GM21447 (cell line): ENCODE results near the gene UBL5.
"Not testable (repeated sequence)": the region's sequence is repeated elsewhere in the genome, so short reads cannot be mapped to it uniquely, and the experiment has no call there.

Source experiments
- ATAC-seq: cut with Tn5 transposase; IDR thresholded peaks from one replicate; pipeline ENCODE4 v1.9.1; 2021; ENCODE audit not compliant: unreplicated experiment

Gene UBL5

DNA sequence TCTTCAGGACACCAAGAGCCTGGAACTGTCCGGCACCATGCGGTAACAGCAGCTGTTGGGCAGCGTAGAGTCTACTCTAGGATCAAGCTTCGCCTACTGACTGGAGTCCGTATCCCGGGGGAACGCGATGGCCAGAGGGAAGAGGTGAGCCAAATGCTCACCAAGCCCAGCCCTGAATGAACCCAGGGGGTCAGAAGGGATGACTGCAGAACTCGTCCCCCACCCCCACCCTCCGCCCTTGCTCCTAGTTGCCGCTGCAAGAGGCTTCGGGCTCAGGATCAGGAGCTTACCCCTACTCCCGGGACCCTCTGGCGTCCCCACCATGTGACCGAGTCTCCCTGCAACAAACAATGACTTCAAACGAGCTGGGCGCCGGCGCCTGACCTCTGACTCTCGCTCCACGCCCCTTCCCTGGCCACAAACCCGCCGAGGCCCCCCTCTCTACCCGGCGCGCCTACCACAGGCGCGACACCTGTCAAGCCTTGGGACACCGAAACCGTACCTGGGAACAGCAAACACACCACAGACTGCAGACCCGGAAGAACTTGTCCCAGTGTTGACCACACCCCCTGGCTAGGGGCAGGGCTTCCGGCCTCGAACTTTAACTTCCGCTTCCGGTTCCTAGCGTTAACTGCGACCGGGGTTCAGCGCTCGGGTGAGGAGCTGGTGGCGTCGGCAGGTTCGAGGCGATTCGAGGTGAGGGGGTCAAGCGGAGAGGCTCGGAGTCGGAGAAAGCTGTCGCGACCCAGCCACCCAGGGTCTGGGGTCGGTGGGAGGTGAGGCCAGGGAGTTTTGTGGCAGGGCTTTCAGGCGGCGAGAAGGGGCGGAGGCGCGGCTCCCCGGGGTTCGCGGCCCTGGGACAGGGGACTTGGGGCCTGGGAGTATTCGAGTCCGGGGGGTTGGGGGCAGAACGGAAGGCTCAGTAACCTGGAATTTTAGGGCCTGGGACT lies at the start of gene UBL5:
UBL5 (plus strand) TSS at position 630 of the 950 bp plus-strand sequence. CDS start 420 bp downstream, outside the sequence.
- ATAC-seq, result peak; percentile 88

DNA sequence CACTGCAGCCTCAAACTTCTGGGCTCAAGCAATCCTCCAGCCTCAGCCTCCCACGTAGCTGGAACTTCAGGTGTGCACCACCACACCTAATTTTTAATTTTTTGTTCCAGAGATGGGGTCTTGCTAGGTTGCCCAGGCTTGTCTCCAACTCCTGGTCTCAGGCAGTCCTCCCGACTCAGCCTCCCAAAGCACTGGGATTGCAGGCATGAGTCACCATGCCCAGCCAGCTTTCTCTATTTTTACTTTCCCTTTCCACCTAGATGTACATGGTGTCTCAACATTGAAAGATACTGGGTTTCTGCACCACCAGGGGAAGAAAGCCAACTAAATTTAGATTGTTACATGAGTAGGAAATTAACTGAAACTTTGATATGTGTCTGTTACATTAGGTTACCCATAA lies 45.4 kb upstream of the UBL5 start:
- ATAC-seq, result no peak

DNA sequence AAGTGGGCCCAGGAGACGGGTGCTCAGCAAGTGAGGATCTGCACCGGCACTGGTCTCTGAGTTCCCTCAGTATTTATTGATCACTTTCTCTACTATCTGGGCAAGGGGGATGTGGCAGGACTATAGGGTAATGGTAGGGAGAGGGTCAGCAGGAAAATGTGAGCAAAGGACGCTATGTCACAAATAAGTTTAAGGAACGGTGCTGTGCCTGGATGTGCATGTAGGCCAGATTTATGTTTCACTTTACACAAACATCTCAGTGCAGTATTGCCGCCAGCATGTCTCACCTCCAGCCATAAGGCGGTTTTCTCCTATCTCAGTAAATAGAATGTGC lies 43.6 kb upstream of the UBL5 start:
- ATAC-seq, result not testable (repeated sequence)

DNA sequence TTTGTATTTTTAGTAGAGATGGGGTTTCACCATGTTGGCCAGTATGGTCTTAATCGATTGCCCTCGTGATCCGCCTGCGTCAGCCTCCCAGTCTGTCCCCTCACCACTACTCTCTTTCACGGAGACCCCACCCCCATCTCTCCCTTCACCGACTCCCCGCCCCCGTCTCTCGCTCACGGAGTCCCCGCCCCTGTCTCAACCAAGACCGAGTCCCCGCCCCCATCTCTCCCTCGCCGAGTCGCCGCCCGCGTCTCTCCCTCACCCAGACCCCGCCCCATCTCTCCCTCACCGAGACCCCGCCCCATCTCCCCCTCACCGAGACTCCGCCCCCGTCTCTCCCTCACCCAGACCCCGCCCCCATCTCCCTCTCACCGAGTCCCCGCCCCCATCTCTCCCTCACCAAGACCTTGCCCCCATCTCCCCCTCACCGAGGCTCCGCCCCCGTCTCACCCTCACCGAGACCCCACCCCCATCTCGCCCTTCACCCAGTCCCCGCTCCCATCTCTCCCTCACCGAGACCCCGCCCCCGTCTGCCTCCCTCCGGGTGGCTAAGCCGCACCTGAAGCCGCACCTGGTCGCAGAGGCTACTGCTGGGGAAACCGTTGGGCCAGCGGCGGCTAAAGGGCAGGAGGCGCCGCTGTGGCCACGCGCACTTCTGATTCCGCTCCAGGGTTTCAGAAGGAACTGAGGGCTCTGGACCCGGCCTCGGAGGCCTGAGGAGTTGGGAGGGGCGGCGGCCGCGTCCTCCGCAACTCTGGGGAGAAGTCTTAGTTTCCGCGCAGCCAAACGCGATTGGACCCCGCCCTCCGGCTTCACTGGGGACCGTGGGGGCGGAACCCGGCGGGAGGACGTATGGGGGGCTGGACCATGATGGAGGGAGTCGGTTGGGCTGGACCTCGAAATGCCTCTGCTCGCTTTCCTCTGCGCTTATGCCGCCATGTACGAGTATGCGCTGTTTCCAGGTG lies 42.1 kb upstream of the UBL5 start:
- ATAC-seq, result peak; percentile 67

DNA sequence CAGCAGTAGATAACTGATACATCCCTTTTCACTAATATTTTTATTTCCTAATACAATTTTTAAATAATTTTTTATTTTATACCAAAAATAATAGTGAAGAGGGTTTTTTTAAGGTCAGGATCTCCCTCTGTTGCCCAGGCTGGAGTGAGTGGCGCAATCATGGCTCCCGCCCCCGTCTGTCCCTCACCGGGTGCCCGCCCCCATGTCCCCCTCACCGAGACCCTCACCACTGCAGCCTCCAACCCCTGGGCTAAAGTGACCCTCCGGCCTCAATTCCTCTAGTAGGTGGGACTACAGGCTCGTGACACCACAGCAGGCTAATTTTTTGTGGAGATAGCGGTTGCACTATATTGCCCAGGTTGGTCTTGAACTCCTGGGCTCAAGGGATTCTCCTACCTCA lies 41.4 kb upstream of the UBL5 start:
- no peak for ATAC-seq

DNA sequence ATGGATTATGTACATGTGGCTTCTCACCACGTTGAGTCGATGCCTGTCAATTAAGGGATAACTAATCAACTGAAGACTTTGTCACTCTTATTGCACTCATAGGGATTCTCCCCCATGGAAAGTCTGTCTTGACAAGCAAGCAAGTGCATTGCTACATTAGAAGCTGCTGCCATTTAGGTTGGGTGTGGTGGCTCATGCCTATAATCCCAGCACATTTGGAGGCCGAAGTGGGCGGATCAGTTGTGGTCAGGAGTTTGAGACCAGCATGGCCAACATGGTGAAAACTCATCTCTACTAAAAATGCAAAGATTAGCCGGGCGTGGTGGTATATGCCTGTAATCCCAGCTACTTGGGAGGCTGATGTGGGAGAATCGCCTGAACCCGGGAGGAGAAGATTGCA lies 40.9 kb upstream of the UBL5 start:
- ATAC-seq, result no peak

DNA sequence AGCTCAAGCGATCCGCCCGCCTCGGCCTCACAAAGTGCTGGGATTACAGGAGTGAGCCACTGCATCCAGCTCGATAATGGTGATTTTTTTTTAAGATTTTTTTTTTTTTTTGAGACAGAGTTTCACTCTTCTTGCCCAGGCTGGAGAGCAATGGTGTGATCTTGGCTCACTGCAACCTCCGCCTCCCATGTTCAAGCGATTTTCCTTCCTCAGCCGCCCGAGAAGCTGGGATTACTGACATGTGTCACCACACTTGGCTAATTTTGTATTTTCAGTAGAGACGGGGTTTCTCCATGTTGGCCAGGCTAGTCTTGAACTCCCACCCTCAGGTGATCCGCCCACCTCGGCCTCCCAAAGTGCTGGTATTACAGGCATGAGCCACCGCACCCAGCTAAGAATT lies 39.1 kb upstream of the UBL5 start:
- not testable (repeated sequence) for ATAC-seq

DNA sequence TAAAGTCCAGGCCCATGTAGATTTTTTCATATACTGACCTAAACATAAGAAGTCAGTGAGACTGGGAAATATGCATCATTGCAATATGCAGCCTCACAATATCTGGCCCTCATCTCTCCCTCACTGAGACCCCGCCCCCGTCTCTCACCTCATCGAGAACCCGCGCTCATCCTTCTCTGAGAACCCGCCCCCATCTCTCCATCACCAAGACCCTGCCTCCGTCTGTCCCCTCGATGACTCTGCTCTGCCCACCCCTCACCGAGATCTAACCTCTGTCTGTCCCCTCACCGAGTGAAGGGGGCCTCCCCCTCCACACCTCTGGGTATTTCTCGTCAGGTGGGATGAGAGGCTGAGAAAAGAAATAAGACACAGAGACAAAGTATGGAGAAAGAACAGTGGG lies 38.7 kb upstream of the UBL5 start:
- no peak for ATAC-seq

DNA sequence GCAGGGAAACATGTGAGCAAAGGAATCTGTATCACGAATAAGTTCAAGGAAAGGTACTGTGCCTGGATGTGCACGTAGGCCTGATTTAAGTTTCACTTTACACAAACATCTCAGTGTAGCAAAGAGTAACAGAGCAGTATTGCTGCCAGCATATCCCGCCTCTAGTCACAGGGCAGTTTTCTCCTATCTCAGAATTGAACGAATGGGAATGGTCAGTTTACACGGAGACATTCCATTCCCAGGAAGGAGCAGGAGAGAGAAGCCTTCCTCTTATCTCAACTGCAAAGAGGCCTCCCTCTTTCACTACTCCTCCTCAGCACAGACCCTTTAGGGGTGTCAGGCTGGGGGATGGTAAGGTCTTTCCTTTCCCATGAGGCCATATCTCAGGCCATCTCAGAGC lies 38.1 kb upstream of the UBL5 start:
- ATAC-seq, result not testable (repeated sequence)

DNA sequence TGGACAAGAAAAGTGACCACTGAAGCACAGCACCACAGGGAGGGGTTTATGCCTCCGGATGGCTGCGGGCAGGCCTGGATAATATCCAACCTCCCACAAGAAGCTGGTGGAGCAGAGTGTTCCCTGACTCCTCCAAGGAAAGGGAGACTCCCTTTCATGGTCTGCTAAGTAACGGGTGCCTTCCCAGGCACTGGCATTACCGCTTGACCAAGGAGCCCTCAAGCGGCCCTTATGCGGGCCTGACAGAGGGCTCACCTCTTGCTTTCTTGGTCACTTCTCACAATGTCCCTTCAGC lies 36.7 kb upstream of the UBL5 start:
- ATAC-seq, result not testable (repeated sequence)

DNA sequence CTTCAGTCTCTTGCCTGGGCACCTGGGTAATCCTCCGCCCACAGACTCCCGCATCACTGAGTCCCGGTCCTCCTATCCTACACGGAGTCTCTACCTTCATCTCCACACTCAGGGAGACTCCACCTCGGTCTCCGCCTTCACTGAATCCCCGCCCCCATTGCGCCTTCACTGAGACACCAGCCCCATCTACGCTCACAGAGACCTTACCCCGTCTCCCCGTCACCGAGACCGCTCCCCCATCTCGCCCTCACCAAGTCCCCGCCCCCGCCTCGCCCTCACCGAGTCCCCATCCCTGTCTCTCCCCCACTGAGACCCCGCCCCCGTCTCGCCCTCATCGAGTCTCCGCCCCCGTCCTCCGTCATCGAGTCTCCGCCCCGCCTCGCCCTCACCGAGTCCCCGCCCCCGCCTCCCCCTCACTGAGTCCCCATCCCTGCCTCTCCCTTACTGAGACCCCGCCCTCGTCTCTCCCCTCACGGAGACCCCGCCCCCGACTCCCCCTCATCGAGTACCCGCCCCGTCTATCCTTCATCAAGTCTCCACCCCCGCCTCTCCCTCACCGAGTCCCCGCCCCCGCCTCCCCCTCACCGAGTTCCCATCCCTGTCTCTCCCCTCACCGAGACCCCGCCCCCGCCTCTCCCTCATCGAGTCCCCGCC lies 36.0 kb upstream of the UBL5 start:
- peak; percentile 45 for ATAC-seq

DNA sequence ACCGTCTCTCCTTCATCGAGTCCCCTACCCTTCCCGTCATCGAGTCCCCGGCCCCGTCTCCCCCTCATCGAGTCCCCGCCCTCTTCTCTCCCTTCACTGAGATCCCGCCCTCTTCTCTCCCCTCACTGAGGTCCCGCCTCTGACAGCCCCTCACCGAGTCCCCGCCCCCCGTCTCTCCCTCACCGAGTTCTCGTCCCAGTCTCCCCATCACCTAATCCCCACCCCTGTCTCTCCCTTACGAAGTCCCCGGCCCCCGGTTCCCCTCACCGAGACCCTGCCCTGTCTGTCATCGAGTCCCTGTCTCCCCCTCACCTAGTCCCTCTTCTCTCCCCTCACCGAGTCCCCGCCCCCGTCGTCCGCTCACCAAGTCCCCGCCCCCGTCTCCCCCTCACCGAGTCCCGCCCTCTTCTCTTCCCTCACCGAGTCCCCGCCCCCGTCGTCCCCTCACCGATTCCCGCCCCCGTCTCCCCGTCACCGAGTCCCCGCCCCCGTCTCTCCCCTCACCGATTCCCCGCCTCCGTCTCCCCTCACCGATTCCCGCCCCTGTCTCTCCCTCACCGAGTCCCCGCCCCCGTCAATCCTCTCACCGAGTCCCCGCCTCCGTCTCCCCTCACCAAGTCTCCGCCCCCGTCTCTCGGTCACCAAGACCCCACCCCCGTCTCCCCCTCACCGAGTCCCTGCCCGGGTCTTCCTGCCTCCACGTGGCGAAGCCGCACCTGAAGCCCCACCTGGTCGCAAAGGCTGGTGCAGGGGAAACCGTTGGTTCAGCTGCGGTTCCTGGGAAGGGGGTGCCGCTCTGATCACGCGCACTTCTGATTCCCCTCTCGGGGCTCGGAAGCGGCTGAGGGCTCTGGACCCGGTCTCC lies 35.3 kb upstream of the UBL5 start:
- no peak for ATAC-seq

DNA sequence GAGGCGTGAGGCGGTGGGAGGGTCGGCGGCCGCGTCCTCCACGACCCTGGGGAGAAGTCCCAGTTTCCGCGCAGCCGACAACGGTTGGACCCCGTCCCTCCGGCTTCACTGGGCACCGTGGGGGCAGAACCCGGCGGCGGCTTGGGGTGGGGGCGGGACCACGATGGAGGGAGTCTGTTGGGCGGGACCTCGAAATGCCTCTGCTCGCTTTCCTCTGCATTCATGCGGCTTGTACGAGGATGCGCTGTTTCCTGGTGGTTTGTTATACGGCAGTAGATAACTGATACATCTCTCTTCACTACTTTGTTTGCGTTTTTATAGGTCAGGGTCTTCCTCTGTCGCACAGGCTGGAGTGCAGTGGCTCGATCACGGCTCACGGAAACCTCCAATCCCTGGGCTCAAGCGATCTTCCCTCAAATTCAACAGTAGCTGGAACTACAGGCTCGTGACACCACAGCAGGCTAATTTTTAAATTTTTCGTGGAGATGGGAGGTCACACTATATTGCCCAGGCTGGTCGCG lies 34.6 kb upstream of the UBL5 start:
- ATAC-seq, result no peak

DNA sequence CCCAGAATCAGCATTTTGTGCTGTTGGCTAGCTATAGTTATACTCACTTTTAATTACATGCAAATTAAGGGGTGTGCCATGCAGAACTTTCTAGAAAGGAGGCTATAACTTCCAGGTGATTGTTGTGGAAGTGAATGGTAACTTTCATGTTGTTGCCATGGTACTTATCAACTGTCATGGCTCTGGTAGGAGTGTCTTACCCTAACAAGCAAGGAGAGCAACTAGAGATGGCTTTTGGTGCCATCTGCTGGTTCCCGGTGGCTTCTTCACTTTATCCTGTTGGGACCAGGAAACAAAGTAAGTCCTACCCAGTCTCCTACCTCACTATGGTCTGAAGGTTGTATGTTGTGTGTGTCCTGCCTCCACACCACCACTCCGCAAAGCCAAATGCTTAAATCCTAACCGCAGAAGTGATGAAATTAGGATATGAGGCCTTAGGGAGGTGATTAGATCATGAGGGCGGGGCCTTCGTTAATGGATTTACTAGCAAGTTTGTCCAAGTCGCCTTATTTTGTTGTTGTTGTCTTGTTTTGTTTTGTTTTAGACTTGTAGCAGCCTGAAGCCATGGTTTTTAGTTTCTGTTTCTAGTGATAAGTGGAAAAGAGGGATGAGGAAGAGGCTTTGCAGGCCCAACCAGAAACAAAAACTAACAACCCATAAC lies 31.5 kb upstream of the UBL5 start:
- no peak for ATAC-seq

DNA sequence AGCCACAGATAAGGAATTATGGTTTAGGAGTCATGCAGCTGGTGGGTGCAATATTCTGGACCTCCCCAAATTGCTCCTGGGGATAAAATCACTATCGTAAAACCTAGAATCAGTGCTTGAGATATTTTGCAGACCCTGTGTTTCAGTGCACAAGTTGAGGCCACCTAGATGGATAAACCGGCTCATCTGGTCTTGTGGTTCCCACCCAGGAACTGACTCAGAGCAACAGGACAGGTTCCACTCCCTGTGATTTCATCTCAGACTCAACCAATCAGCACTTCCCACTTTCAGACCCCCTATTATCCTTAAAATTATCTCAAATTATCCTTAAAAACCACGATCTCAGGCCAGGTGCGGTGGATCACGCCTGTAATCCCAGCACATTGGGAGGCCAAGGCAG lies 29.8 kb upstream of the UBL5 start:
- no peak for ATAC-seq

DNA sequence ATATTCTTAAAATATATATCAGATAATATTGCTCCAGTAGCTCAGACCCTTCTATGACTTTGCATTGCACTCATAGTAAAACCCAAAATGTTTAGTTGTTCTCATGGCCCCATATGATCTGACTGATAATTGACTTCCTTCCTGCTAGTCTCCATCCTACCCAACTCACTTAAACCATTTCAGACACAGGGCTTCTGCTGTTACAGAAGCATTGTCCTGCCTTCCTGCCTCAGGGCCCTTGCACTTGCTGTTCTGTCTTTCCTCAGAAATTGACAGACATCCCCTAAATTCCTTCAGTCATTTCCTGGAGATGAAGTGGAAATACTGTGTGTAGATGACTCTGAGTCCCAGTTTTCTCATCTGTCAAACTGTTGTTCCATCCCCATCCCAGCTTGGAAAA lies 28.6 kb upstream of the UBL5 start:
- ATAC-seq, result no peak

DNA sequence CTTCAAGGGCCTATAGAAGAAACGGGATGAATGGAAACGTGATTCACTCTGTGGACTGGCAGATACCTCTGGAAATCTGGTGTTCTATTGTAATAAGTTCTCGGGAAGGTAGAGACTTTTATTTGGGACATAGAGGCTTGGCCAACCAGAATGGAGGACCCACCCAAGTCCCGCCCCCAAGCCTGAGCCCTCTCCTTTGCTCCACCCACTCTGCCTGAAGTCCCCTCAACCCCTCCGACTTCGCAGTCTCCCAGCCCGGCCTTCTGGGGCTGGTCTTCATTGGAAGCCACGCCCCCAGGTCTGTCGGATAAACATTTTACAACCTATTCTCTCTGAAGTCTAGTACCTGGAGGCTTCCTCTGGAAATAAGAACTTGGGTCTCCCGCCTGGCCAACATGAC lies 25.7 kb upstream of the UBL5 start:
- ATAC-seq, result no peak

DNA sequence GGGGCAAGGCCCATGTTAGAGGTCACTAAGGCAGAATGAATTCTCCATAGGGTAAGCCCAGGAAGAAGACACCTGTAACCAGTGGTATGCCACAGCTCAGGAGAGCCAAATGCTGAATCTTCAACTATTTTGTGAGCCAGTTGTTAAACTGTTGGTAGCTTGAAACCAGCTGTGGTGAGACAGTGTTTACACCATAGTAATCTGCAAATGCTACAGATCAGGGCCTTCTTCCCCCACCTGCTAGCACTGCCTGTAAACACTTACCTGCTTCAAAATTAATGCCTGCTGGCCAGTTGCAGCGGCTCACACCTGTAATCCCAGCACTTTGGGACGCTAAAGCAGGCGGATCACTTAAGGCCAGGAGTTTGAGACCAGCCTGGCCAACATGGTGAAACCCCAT lies 20.9 kb upstream of the UBL5 start:
- no peak for ATAC-seq

DNA sequence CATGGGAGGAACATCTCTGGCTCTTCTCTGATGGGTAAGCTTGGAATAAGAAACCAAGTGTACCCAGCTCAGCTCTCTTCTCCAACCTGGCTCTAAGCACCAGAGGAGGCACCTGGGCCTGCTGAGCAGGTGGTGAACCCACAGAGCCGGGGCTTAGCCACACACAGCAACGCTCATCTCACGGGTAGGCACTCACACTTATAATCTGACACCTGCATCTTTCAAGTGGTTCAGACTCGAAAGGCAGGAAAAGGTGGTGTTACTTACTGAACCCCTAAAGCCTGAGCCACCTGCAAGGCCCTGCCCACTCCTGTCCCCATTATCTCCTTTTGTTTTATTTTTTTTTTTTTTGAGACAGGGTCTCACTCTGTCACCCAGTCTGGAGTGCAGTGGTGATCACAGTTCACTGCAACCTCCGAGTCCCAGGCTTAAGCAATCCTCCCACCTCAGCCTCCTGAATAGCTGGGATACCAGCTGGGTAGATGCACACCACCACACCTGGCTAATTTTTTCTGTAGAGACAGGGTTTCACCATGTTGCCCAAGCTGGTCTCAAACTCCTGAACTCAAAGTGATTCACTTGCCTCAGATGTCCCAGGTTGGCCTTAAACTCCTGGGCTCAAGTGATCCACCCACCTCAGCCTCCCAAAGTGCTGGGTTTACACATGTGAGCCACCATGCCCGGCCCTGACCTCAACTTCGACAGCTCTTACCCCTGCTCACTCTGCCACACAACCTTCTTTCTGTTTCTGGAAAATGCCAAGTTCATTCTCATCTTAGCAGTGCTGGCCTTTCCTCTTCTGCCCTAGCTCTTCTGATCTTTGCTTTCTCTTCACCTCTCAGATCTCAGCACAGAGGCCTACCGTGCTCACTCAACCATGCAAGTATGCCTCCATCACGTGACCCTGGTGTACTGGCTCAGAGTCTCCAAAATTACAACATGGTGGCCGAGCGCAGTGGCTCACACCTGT lies 18.6 kb upstream of the UBL5 start:
- no peak for ATAC-seq
